Left lung (tissue), 10 donors: ENCODE measurements around the gene BPHL. TPM values are rescaled to one million over a fixed set of nuclear protein-coding genes. Genes with fewer than 3 reads are reported as not detected.
A peak's percentile ranks its signal among the peaks of the same experiment; 100 is the strongest.
"Not testable (repeated sequence)": the region's sequence is repeated elsewhere in the genome, so short reads cannot be mapped to it uniquely, and the experiment has no call there.

Experiments
- ATAC-seq: fragments of 200-7000 bp; cut with Tn5 transposase; one replicate; pipeline ENCODE4 v1.9.1; 2020; ENCODE audit warnings: moderate library complexity
- DNase-seq, 4 donors: peaks; one replicate each; pipeline ENCODE4 v3.0.0-alpha.2; 2013 to 2020
- H3K27ac ChIP-seq, 2 donors: fragments of 200-600 bp; sonication (generic) in 1 of 2; one replicate each; pipeline versions ENCODE4 v1.5.0 to v1.8.0; 2020 to 2021
- H3K27me3 ChIP-seq, 2 donors: fragments of 200-600 bp; sonication (generic) in 1 of 2; one replicate each; pipeline versions ENCODE4 v1.5.0 to v1.8.0; 2020 to 2021
- H3K36me3 ChIP-seq, 2 donors: fragments of 200-600 bp; sonication (generic) in 1 of 2; one replicate each; pipeline versions ENCODE4 v1.5.0 to v1.8.0; 2020 to 2021
- H3K4me1 ChIP-seq, 2 donors: fragments of 200-600 bp; one replicate each; pipeline ENCODE4 v1.8.0; 2021
- H3K4me3 ChIP-seq, 2 donors: fragments of 200-600 bp; sonication (generic) in 1 of 2; one replicate each; pipeline versions ENCODE4 v1.5.0 to v1.8.0; 2020 to 2021; ENCODE audit warnings: mild to moderate bottlenecking in 1 of 2
- H3K9me3 ChIP-seq, 2 donors: fragments of 200-600 bp; sonication (generic) in 1 of 2; one replicate each; pipeline versions ENCODE4 v1.5.0 to v1.8.0; 2020 to 2021
- intact Hi-C, 2 donors: fragments of 100-400 bp; cut with DNase I; formaldehyde crosslinking; loops; one replicate each; pipeline versions ENCODE4 v1.11.2 to v1.14.2; 2022
- polyA plus RNA-seq, 6 donors: library from polyadenylated mRNA; unstranded; fragments of 120-200 nt; gene quantifications; one replicate each; pipeline ENCODE4 v1.2.1, GENCODE V29; 2013; ENCODE audit not compliant: insufficient read length in 6 of 6
- total RNA-seq, 2 donors: library from RNA; stranded (reverse); fragmentation: NEBNext Ultra II Directional; extraction: Animal tissue kit (Norgen Biotek cat#: 25700); gene quantifications; one replicate each; pipeline ENCODE4 v1.2.1, GENCODE V29; 2021
- TF ChIP-seq, protein P1 (sequence below), 2 donors: fragments of 200-600 bp; sonication (generic) in 1 of 2; IDR thresholded peaks; one replicate each; pipeline versions ENCODE4 v1.5.0 to v1.8.0; 2021; ENCODE audit warnings: antibody characterized with exemption in 2 of 2
- donor health status: DM: no; HTN: yes; CAD: no.
- donor health status: DM: no; HTN: no; CAD: no.

BPHL gene
- total and polyA plus RNA-seq, 8 donors, result 13.1 to 47.9 (median 41.1) TPM

DNA sequence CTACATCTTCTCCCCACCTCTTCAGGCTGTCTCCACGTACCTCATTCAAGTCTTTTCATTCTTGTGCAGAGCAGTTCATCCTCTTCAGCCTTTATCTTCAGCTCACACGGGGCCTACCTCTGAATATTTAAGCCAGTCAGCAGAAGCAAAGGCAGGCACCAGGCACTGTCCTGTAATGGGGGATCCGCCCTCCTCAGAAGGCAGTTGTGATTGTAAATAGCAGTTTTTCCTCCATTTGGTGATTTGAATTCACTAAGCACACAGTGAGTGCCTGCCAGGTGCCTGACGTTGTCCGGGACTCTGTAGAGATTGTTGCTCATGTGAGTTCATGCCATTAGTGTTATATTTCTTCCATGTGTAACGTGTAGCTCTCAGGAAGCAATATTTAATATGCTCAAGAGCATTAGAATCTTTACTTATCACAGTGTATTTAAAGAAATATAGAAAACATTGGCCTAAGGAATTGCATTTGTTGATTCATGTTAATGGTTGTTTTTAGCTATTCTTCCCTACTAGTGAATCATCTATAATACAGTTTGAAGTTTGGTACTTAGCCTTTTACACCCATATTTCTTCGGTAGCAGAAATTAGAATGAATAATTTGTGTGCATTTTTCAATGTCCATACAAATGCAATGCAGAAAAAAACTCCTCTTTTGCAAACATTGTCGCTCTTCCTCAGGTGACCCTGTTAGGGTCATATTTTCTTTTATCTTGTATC is 17.9 kb downstream of the BPHL start:
- no peaks in the 10 kb centered on the region for H3K36me3 ChIP-seq
- DNase-seq (no peak), ATAC-seq (no peak)
- H3K9me3 ChIP-seq, result no peaks in the 10 kb centered on the region
- peaks cover 0 to 20% of the 10 kb centered on the region in 2 donors for H3K4me1 ChIP-seq
- no peak overlapping the region for H3K27ac ChIP-seq
- H3K4me3 ChIP-seq, result no peak overlapping the region
- TF ChIP-seq, protein P1, sequence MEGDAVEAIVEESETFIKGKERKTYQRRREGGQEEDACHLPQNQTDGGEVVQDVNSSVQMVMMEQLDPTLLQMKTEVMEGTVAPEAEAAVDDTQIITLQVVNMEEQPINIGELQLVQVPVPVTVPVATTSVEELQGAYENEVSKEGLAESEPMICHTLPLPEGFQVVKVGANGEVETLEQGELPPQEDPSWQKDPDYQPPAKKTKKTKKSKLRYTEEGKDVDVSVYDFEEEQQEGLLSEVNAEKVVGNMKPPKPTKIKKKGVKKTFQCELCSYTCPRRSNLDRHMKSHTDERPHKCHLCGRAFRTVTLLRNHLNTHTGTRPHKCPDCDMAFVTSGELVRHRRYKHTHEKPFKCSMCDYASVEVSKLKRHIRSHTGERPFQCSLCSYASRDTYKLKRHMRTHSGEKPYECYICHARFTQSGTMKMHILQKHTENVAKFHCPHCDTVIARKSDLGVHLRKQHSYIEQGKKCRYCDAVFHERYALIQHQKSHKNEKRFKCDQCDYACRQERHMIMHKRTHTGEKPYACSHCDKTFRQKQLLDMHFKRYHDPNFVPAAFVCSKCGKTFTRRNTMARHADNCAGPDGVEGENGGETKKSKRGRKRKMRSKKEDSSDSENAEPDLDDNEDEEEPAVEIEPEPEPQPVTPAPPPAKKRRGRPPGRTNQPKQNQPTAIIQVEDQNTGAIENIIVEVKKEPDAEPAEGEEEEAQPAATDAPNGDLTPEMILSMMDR (IDR thresholded peaks at IDR 0.05), result no peak
- intact Hi-C loops, result loop anchor here in 1 of 2 donors (10.0 kb wide), 1 partner anchor 118 kb away; the partner anchor contains the start of gene PSMG4
- no peaks in the 10 kb centered on the region for H3K27me3 ChIP-seq

DNA sequence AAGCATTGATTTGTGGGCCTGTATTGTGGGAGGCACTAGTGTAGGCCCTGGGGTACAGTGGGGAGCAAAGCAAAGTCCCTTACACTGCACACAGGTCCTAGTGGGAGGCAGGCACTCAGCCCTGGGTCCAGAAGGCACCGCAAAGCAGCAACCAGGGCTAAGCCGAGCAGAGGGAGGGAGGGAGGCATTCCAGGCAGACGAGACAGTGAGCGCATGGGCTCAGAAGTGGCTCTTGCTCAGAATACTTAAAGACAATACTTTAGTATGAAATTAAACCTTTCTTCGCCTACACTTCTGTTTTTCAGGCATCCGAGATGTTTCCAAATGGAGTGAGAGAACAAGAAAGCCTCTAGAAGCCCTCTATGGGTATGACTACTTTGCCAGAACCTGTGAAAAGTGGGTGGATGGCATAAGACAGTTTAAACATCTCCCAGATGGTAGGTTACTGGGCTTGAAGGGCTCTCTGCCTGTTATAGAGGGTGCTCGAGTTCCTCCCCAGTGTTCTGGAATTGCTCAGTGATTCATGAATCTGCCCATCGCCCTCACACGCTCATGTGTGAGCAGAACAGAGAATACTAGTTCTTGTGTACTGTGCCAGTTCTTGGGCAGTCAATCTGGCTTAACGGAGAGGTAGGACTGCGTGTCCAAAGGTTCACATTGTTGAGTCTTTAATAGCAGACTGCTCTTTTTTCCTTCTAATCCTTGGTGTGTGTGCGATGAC is 18.7 kb downstream of the BPHL start:
- TF ChIP-seq, protein P1 (IDR thresholded peaks at IDR 0.05), result no peak
- H3K27ac ChIP-seq, result no peak overlapping the region
- H3K36me3 ChIP-seq, result no peaks in the 10 kb centered on the region
- no peaks in the 10 kb centered on the region for H3K9me3 ChIP-seq
- no peaks in the 10 kb centered on the region for H3K27me3 ChIP-seq
- no peak for ATAC-seq
- H3K4me1 ChIP-seq, result peaks cover 0 to 20% of the 10 kb centered on the region in 2 donors
- intact Hi-C loops, result loop anchor here in 1 of 2 donors (10.0 kb wide), 1 partner anchor 118 kb away; the partner anchor contains the start of gene PSMG4
- H3K4me3 ChIP-seq, result no peak overlapping the region
- DNase-seq, result no peak

DNA sequence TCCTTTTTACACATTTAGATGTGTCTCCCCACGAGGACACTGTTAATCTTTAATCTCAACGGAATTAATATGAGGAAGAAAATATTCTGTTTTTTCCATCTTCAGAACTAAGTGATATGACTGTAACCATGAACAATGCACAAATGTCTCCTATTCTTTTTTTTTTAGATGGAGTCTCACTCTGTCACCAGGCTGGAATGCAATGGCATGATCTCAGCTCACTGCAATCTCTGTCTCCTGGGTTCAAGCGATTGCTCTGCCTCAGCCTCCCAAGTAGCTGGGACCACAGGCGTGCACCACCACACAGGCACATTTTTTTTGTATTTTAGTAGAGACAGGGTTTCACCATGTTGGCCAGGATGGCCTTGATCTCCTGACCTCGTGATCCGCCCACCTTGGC is 19.4 kb downstream of the BPHL start:
- intact Hi-C loops, result loop anchor here in 1 of 2 donors (10.0 kb wide), 1 partner anchor 117 kb away; the partner anchor contains the start of gene PSMG4
- not testable (repeated sequence) for ATAC-seq, DNase-seq, H3K27ac ChIP-seq, H3K36me3 ChIP-seq, H3K9me3 ChIP-seq, H3K4me3 ChIP-seq, H3K27me3 ChIP-seq
- H3K4me1 ChIP-seq, result peaks cover 0 to 20% of the 10 kb centered on the region in 2 donors

- peak overlapping the region in 1 of 2 donors; percentile 57 for H3K27ac ChIP-seq
- intact Hi-C loops, result loop anchor here in 1 of 2 donors (10.0 kb wide), 1 partner anchor 116 kb away; the partner anchor contains the start of gene PSMG4
- no peak for ATAC-seq
These were observed 19.8 kb downstream of the BPHL start for GRCh38 chr6:3138341-3138740.

DNA sequence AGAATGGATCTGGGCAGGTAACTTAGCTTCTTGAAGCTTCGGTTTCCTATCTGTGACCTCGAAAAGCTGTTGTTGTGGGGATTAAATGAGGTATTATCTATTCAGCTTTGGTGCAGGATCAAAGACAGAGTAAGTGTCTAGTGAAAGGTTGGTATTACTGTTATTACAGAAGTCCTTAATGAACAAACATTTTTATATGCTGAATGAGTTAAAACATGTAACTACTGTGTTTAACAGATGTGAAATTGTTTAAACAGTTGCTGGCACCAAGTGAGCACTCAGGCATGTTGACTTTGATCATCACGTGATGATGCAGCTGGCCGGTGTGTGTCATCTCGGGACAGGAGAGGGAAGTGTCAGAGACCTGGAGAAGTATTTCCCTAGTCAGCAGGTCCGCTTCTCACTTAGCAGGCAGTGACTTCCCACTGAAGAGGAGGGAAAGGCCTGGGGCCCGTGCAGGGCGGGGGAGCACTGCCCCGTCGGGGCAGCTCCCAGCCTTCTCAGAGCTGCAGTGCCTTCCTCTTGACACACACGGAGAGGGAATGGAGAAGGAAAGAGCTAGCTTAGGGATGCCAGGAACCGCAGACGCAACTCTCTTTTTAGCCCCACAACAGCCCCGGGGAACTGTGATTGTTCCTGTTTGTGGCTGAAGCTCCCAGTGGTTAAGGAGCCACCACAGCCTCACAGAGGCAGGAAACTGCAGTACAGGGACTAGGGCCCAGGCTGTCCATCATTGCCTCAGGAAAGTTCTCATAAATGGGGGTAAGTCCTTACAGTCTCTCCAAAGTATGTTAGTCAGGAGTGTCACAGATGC is 20.8 kb downstream of the BPHL start:
- TF ChIP-seq, protein P1 (IDR thresholded peaks at IDR 0.05), result no peak
- DNase-seq (peak in 1 of 4 donors; percentile 81), ATAC-seq (peak; percentile 94)
- H3K4me3 ChIP-seq, result no peak overlapping the region
- no peaks in the 10 kb centered on the region for H3K36me3 ChIP-seq
- intact Hi-C loops, result loop anchor here in 1 of 2 donors (10.0 kb wide), 1 partner anchor 116 kb away; the partner anchor contains the start of gene PSMG4
- peaks cover 0 to 20% of the 10 kb centered on the region in 2 donors for H3K4me1 ChIP-seq
- H3K27ac ChIP-seq, result peak overlapping the region; percentile 17 to 57
- H3K27me3 ChIP-seq, result no peaks in the 10 kb centered on the region
- H3K9me3 ChIP-seq, result no peaks in the 10 kb centered on the region

More at GRCh38 chr6:3138341-3138740, 19.8 kb downstream of the BPHL start:
- TF ChIP-seq, protein P1 (IDR thresholded peaks at IDR 0.05), result no peak
- H3K9me3 ChIP-seq, result no peaks in the 10 kb centered on the region
- H3K36me3 ChIP-seq, result no peaks in the 10 kb centered on the region
- H3K4me3 ChIP-seq, result no peak overlapping the region
- H3K27me3 ChIP-seq, result no peaks in the 10 kb centered on the region
- DNase-seq, result no peak
- peaks cover 0 to 20% of the 10 kb centered on the region in 2 donors for H3K4me1 ChIP-seq
